Prostate gland (tissue), 2 donors: ENCODE data around the gene MAMDC2. TPM values are rescaled to one million over a fixed set of nuclear protein-coding genes. Genes with fewer than 3 reads are reported as not detected.

Source experiments
- DNase-seq: peaks from one replicate; pipeline ENCODE4 v3.0.0-alpha.2; 2019; ENCODE audit warnings: low spot score
- H3K27ac ChIP-seq, 2 donors: fragments of 200-600 bp; sonication (generic); 2 replicates each; pipeline ENCODE4 v1.5.1; 2017 to 2019
- H3K27me3 ChIP-seq: fragments of 200-600 bp; sonication (generic); replicated peaks from 2 replicates; pipeline ENCODE4 v1.5.1; 2019; ENCODE audit not compliant: insufficient read depth
- H3K36me3 ChIP-seq, 2 donors: fragments of 200-600 bp; sonication (generic); 1 replicate in 1 of 2; 2 replicates in 1 of 2; pipeline versions ENCODE4 v1.5.1 to v1.8.1; 2017 to 2019
- H3K4me1 ChIP-seq: fragments of 200-600 bp; sonication (generic); replicated peaks from 2 replicates; pipeline ENCODE4 v1.5.1; 2019
- H3K4me3 ChIP-seq, 2 donors: fragments of 200-600 bp; sonication (generic); 2 replicates each; pipeline ENCODE4 v1.5.1; 2017 to 2019
- H3K9me3 ChIP-seq: fragments of 200-600 bp; sonication (generic); 2 replicates; pipeline ENCODE4 v1.5.1; 2017
- CTCF ChIP-seq, 4 experiments: fragments of 200-600 bp in 2 of 4; fragments of 450-650 bp in 2 of 4; sonication (generic) in 2 of 4; IDR thresholded peaks; 1 replicate in 3 of 4; 2 replicates in 1 of 4; pipeline ENCODE4 v1.5.1; 2016 to 2019; ENCODE audit warnings: antibody characterized with exemption in 4 of 4, mild to moderate bottlenecking in 2 of 4, moderate library complexity in 2 of 4
- POLR2A ChIP-seq: fragments of 450-650 bp; IDR thresholded peaks from one replicate; pipeline ENCODE4 v1.6.1; 2016; ENCODE audit warnings: antibody characterized with exemption, mild to moderate bottlenecking
- POLR2AphosphoS5 ChIP-seq: sonication (generic); formaldehyde crosslinking; IDR thresholded peaks from one replicate; pipeline ENCODE4 v1.6.1; 2017; ENCODE audit warnings: antibody characterized with exemption
- WGBS: methylation state at CpG from one replicate; pipeline ENCODE4 v1.1.5; 2018; 5-methylcytosine and 5-hydroxymethylcytosine counted together
- intact Hi-C: fragments of 100-400 bp; cut with DNase I; formaldehyde crosslinking; loops from one replicate; pipeline ENCODE4 v1.14.2; 2022
- total RNA-seq, 2 donors: library from RNA; depleted of rRNA; stranded (reverse); fragments of >200 nt; gene quantifications; one replicate each; pipeline ENCODE4 v1.1.0, GENCODE V29; 2016

Gene MAMDC2
- total RNA-seq, 2 donors from 2014 or later: 4.2 to 33.8 TPM

GRCh38 chr9:70000469-70000868, 43.2 kb upstream of the MAMDC2 start:
- 59% methylated on average over 3 of the region's 3 CpGs for WGBS

GRCh38 chr9:70003901-70004714, 39.5 kb upstream of the MAMDC2 start:
- Histone ChIP-seq H3K9me3 (no peaks in the 10 kb centered on the region), H3K27ac (no peak overlapping the region), H3K4me1 (no peaks in the 10 kb centered on the region), H3K27me3 (no peaks in the 10 kb centered on the region), H3K4me3 (no peak overlapping the region), H3K36me3 (no peaks in the 10 kb centered on the region)
- intact Hi-C loops: no loop called here
- WGBS: 62% methylated on average over 2 of the region's 2 CpGs
- DNase-seq: no peak
- TF ChIP-seq CTCF (IDR thresholded peaks at IDR 0.05) (no peak), POLR2A (no peak), POLR2AphosphoS5 (no peak)

More at GRCh38 chr9:70000469-70000868, 43.2 kb upstream of the MAMDC2 start:
- Histone ChIP-seq H3K36me3 (no peaks in the 10 kb centered on the region), H3K4me1 (no peaks in the 10 kb centered on the region), H3K9me3 (no peaks in the 10 kb centered on the region), H3K27me3 (no peaks in the 10 kb centered on the region), H3K4me3 (no peak overlapping the region), H3K27ac (no peak overlapping the region)
- intact Hi-C loops: no loop called here
- DNase-seq: no peak
- no peak for TF ChIP-seq CTCF (IDR thresholded peaks at IDR 0.05)
- TF ChIP-seq POLR2AphosphoS5: no peak
- no peak for TF ChIP-seq POLR2A

- intact Hi-C loops: no loop called here
- Histone ChIP-seq H3K27me3 (no peaks in the 10 kb centered on the region), H3K4me3 (no peak overlapping the region), H3K4me1 (no peaks in the 10 kb centered on the region), H3K27ac (no peak overlapping the region), H3K9me3 (no peaks in the 10 kb centered on the region), H3K36me3 (no peaks in the 10 kb centered on the region)
- no peak for TF ChIP-seq CTCF (IDR thresholded peaks at IDR 0.05)
- no peak for TF ChIP-seq POLR2A
- no peak for TF ChIP-seq POLR2AphosphoS5
- no peak for DNase-seq
- 72% methylated on average over 3 of the region's 3 CpGs for WGBS
These were observed 37.3 kb upstream of the MAMDC2 start for GRCh38 chr9:70006306-70006705.

GRCh38 chr9:70007831-70008230, 35.8 kb upstream of the MAMDC2 start:
- TF ChIP-seq CTCF (IDR thresholded peaks at IDR 0.05) (no peak), POLR2AphosphoS5 (no peak), POLR2A (no peak)
- 51% methylated on average over 2 of the region's 2 CpGs for WGBS
- Histone ChIP-seq H3K9me3 (no peaks in the 10 kb centered on the region), H3K4me3 (no peak overlapping the region), H3K4me1 (no peaks in the 10 kb centered on the region), H3K27me3 (no peaks in the 10 kb centered on the region), H3K36me3 (no peaks in the 10 kb centered on the region), H3K27ac (no peak overlapping the region)
- intact Hi-C loops: no loop called here
- DNase-seq: no peak

GRCh38 chr9:70010015-70010414, 33.6 kb upstream of the MAMDC2 start:
- Histone ChIP-seq H3K36me3 (no peaks in the 10 kb centered on the region), H3K27me3 (no peaks in the 10 kb centered on the region), H3K27ac (no peak overlapping the region), H3K4me3 (no peak overlapping the region), H3K9me3 (no peaks in the 10 kb centered on the region), H3K4me1 (no peaks in the 10 kb centered on the region)
- WGBS: 53% methylated on average over 3 of the region's 3 CpGs
- intact Hi-C loops: no loop called here
- DNase-seq: no peak
- TF ChIP-seq CTCF (IDR thresholded peaks at IDR 0.05): no peak
- TF ChIP-seq POLR2AphosphoS5: no peak
- no peak for TF ChIP-seq POLR2A
